PFSK-1 (cell line): ENCODE measurements around the gene MANSC1.

Experiments used
- FOXP2 ChIP-seq: optimal IDR thresholded peaks from 2 replicates; pipeline ENCODE3; 2011; ENCODE audit warnings: borderline replicate concordance, control low read depth, inconsistent platforms; ENCODE audit not compliant: insufficient read depth; ENCODE audit errors: extremely low read length, extremely low read depth
- POLR2AphosphoS5 ChIP-seq: IDR thresholded peaks from 2 replicates; pipeline ENCODE4 v1.6.1; 2012; ENCODE audit warnings: low read depth, mild to moderate bottlenecking, control low read depth, low read length, moderate library complexity
- REST ChIP-seq, 2 experiments: IDR thresholded peaks; 2 replicates each; pipeline versions ENCODE4 v1.6.1 to v1.8.0; 2011 to 2012; ENCODE audit warnings: low read depth in 2 of 2, low read length in 2 of 2, control low read depth in 1 of 2, inconsistent platforms in 1 of 2, mild to moderate bottlenecking in 1 of 2, moderate library complexity in 1 of 2; ENCODE audit not compliant: insufficient read depth in 1 of 2
- SIN3A ChIP-seq: IDR thresholded peaks from 2 replicates; pipeline ENCODE4 v1.6.1; 2012; ENCODE audit warnings: mild to moderate bottlenecking, low read length, moderate library complexity, borderline replicate concordance; ENCODE audit not compliant: insufficient read depth
- TAF1 ChIP-seq: IDR thresholded peaks from 2 replicates; pipeline ENCODE4 v1.6.1; 2012; ENCODE audit warnings: low read length, control low read depth, borderline replicate concordance; ENCODE audit not compliant: insufficient read depth

MANSC1 gene

GRCh38 chr12:12333407-12334366 is 16.4 kb downstream of the MANSC1 start:
- TF ChIP-seq POLR2AphosphoS5 (no peak), TAF1 (no peak), REST (IDR thresholded peaks at IDR 0.05; ENCODE audit: insufficient read depth in 1 of 2, low read depth in 2 of 2, low read length in 2 of 2) (no peak), FOXP2 (no peak), SIN3A (no peak)

GRCh38 chr12:12331896-12332295 is 18.1 kb downstream of the MANSC1 start:
- TF ChIP-seq REST (IDR thresholded peaks at IDR 0.05; ENCODE audit: insufficient read depth in 1 of 2, low read depth in 2 of 2, low read length in 2 of 2) (no peak), SIN3A (no peak), POLR2AphosphoS5 (no peak), FOXP2 (no peak), TAF1 (no peak)

- no peak for TF ChIP-seq FOXP2
Observed at GRCh38 chr12:12331244-12331771, 18.7 kb downstream of the MANSC1 start.

- 0 out of 2 replicates have a peak, but pooled peaks have one; percentile 38 for TF ChIP-seq TAF1
- TF ChIP-seq FOXP2 = no peak
Observed at GRCh38 chr12:12327802-12328201, 22.2 kb downstream of the MANSC1 start.

GRCh38 chr12:12326262-12326661 is 23.8 kb downstream of the MANSC1 start:
- TF ChIP-seq TAF1 (no peak), FOXP2 (no peak), SIN3A (no peak), POLR2AphosphoS5 (no peak), REST (IDR thresholded peaks at IDR 0.05; ENCODE audit: insufficient read depth in 1 of 2, low read depth in 2 of 2, low read length in 2 of 2) (no peak)

GRCh38 chr12:12323591-12323990 is 26.5 kb downstream of the MANSC1 start:
- no peak for TF ChIP-seq REST (IDR thresholded peaks at IDR 0.05; ENCODE audit: insufficient read depth in 1 of 2, low read depth in 2 of 2, low read length in 2 of 2)
- no peak for TF ChIP-seq POLR2AphosphoS5
- TF ChIP-seq TAF1 = no peak
- no peak for TF ChIP-seq FOXP2
- no peak for TF ChIP-seq SIN3A
